ENCODE measurements around the gene TEC. TPM values are rescaled to one million over a fixed set of nuclear protein-coding genes. Genes with fewer than 3 reads are reported as not detected.

TEC gene
- total RNA-seq, 1 donor from 2014 or later = 0.35 TPM

GRCh38 chr4:48210966-48211328 lies 58.7 kb downstream of the TEC start:
- DNase-seq (ENCODE audit: low spot score) = no peak
- no peak overlapping the region for H3K4me3 Mint-ChIP-seq (ENCODE audit: unreplicated experiment)
- H3K27ac Mint-ChIP-seq (ENCODE audit: unreplicated experiment) = no peak overlapping the region
- H3K4me1 Mint-ChIP-seq (ENCODE audit: low read depth) = no peaks in the 10 kb centered on the region
- no peaks in the 10 kb centered on the region for H3K36me3 Mint-ChIP-seq (ENCODE audit: low read depth)
- H3K27me3 Mint-ChIP-seq (ENCODE audit: low read depth) = peaks cover 37% of the 10 kb centered on the region
- H3K9me3 Mint-ChIP-seq (ENCODE audit: low read depth) = no peaks in the 10 kb centered on the region
- TF ChIP-seq, protein P1, sequence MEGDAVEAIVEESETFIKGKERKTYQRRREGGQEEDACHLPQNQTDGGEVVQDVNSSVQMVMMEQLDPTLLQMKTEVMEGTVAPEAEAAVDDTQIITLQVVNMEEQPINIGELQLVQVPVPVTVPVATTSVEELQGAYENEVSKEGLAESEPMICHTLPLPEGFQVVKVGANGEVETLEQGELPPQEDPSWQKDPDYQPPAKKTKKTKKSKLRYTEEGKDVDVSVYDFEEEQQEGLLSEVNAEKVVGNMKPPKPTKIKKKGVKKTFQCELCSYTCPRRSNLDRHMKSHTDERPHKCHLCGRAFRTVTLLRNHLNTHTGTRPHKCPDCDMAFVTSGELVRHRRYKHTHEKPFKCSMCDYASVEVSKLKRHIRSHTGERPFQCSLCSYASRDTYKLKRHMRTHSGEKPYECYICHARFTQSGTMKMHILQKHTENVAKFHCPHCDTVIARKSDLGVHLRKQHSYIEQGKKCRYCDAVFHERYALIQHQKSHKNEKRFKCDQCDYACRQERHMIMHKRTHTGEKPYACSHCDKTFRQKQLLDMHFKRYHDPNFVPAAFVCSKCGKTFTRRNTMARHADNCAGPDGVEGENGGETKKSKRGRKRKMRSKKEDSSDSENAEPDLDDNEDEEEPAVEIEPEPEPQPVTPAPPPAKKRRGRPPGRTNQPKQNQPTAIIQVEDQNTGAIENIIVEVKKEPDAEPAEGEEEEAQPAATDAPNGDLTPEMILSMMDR (IDR thresholded peaks at IDR 0.05) = no peak

DNA sequence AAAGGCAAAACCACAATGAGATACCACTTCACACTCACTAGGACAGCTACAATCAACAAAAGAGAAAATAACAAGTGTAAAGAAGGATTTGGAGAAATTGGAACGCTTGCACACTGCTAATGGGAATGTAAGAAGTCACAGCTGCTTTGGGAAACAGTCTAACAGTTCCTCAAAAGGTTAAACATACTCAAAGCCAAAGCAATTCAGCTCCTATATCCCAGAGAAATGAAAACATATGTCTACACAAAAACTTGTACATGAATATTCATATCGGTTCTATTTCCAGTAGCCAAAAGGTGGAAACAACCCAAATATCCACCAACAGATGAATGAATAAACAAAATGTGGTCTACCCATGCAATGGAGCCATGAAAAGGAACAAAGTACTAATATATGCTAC lies 64.0 kb downstream of the TEC start:
- peaks cover 37% of the 10 kb centered on the region for H3K27me3 Mint-ChIP-seq (ENCODE audit: low read depth)
- TF ChIP-seq, protein P1 (IDR thresholded peaks at IDR 0.05) = no peak
- no peak for DNase-seq (ENCODE audit: low spot score)
- no peaks in the 10 kb centered on the region for H3K4me1 Mint-ChIP-seq (ENCODE audit: low read depth)
- H3K9me3 Mint-ChIP-seq (ENCODE audit: low read depth) = peaks cover 8% of the 10 kb centered on the region
- H3K4me3 Mint-ChIP-seq (ENCODE audit: unreplicated experiment) = no peak overlapping the region
- no peak overlapping the region for H3K27ac Mint-ChIP-seq (ENCODE audit: unreplicated experiment)
- H3K36me3 Mint-ChIP-seq (ENCODE audit: low read depth) = peaks cover 3% of the 10 kb centered on the region

DNA sequence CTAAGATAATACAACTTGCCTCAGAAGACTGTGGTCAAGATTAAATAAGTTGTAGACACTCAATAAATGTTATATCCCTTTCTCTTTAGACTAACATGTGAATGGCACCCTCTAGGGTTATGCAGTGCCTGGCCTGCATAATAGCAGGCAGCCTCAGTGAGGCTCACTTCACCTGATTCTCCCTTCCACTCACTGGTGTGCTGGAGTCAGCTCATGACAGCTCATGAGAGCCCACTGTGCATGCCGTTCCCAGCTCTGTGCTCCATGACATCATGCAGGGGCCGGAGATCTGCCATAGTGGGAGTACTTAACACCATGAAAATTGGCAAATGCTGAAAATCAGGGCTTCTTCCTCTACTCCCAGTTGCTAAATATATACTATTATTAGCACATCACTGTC lies 64.5 kb downstream of the TEC start:
- Mint-ChIP-seq H3K27ac (ENCODE audit: unreplicated experiment) (no peak overlapping the region), H3K4me3 (ENCODE audit: unreplicated experiment) (no peak overlapping the region), H3K27me3 (ENCODE audit: low read depth) (peaks cover 33% of the 10 kb centered on the region), H3K9me3 (ENCODE audit: low read depth) (peaks cover 8% of the 10 kb centered on the region), H3K36me3 (ENCODE audit: low read depth) (peaks cover 3% of the 10 kb centered on the region), H3K4me1 (ENCODE audit: low read depth) (no peaks in the 10 kb centered on the region)
- TF ChIP-seq, protein P1 (IDR thresholded peaks at IDR 0.05) = no peak
- DNase-seq (ENCODE audit: low spot score) = no peak

- peaks cover 8% of the 10 kb centered on the region for H3K9me3 Mint-ChIP-seq (ENCODE audit: low read depth)
- TF ChIP-seq, protein P1 (IDR thresholded peaks at IDR 0.05) = no peak
- no peaks in the 10 kb centered on the region for H3K4me1 Mint-ChIP-seq (ENCODE audit: low read depth)
- H3K27me3 Mint-ChIP-seq (ENCODE audit: low read depth) = peaks cover 37% of the 10 kb centered on the region
- H3K4me3 Mint-ChIP-seq (ENCODE audit: unreplicated experiment) = no peak overlapping the region
- H3K36me3 Mint-ChIP-seq (ENCODE audit: low read depth) = peaks cover 3% of the 10 kb centered on the region
- DNase-seq (ENCODE audit: low spot score) = no peak
- H3K27ac Mint-ChIP-seq (ENCODE audit: unreplicated experiment) = no peak overlapping the region
These were observed 65.8 kb downstream of the TEC start for GRCh38 chr4:48203819-48204218.

DNA sequence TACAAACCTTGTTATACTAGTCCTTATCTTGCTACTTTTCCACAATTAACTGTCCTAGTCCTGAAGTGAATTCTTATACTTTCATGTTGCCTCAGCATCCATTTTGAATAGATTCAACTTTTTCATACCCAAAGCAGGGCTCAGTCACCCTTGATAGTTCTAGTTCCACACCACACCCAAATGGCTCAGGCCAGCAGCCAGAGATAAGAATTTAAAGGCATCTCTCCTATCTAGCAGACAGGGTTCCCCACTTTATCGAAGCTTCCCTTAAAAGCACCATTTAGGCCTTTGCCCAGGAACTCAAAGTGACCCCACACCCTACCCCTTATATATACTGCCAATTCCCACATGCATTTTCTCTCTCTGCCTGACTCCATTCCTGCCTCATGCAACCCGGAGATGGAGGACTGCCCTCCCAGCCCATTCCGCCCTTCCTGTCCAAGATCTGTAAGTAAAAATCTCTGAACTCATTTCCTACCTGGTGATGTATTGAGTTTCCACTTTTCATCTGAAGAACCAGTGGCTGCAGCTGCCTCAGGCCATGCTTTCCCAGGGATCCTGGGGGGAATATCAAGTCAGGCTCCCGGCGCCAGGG lies 71.9 kb downstream of the TEC start:
- H3K4me3 Mint-ChIP-seq (ENCODE audit: unreplicated experiment) = no peak overlapping the region
- no peak overlapping the region for H3K27ac Mint-ChIP-seq (ENCODE audit: unreplicated experiment)
- peaks cover 3% of the 10 kb centered on the region for H3K36me3 Mint-ChIP-seq (ENCODE audit: low read depth)
- H3K27me3 Mint-ChIP-seq (ENCODE audit: low read depth) = peaks cover 40% of the 10 kb centered on the region
- peaks cover 8% of the 10 kb centered on the region for H3K9me3 Mint-ChIP-seq (ENCODE audit: low read depth)
- DNase-seq (ENCODE audit: low spot score) = no peak
- no peaks in the 10 kb centered on the region for H3K4me1 Mint-ChIP-seq (ENCODE audit: low read depth)
- TF ChIP-seq, protein P1 (IDR thresholded peaks at IDR 0.05) = no peak
